Thyroid gland (tissue), 4 donors: Measurements from ENCODE around the gene CUL5.

Source experiments
- CTCF ChIP-seq, 6 experiments: fragments of 200-600 bp in 3 of 6; fragments of 450-650 bp in 3 of 6; sonication (generic) in 3 of 6; IDR thresholded peaks; one replicate each; pipeline ENCODE4 v1.5.1; 2016 to 2019; ENCODE audit warnings: antibody characterized with exemption in 6 of 6, mild to moderate bottlenecking in 2 of 6, inconsistent platforms in 1 of 6, moderate library complexity in 1 of 6
- POLR2A ChIP-seq, 2 donors: fragments of 450-650 bp; IDR thresholded peaks; one replicate each; pipeline ENCODE4 v1.6.1; 2017; ENCODE audit warnings: antibody characterized with exemption in 2 of 2, mild to moderate bottlenecking in 2 of 2, moderate library complexity in 1 of 2

GRCh38 chr11:108093128-108093904 lies 84.6 kb downstream of the CUL5 start:
- TF ChIP-seq POLR2A (IDR thresholded peaks at IDR 0.05) (no peak), CTCF (IDR thresholded peaks at IDR 0.05) (no peak)
